Activated CD8-positive, alpha-beta T cell treated with anti-CD3 and anti-CD28 coated beads for 36 hours (primary cell): ENCODE data around the gene TTC38. TPM values are rescaled to one million over a fixed set of nuclear protein-coding genes. Genes with fewer than 3 reads are reported as not detected.

Experiments used
- ATAC-seq: fragments of 200-7000 bp; cut with Tn5 transposase; one replicate; pipeline ENCODE4 v1.10.0; 2021; ENCODE audit warnings: mild to moderate bottlenecking, moderate library complexity
- CTCF ChIA-PET: fragments of 350-600 bp; sonication (Branson Sonifier 250); formaldehyde crosslinking; loops from one replicate; lab custom pipeline; 2021; ENCODE audit warnings: antibody characterized with exemption; lab: Charles Lee
- POLR2A ChIA-PET: fragments of 350-600 bp; sonication (Branson Sonifier 250); formaldehyde crosslinking; loops from one replicate; lab custom pipeline; 2021; ENCODE audit warnings: antibody characterized with exemption; lab: Charles Lee
- DNase-seq: peaks from one replicate; pipeline ENCODE4 v3.0.0-alpha.2; 2020
- H3K27ac Mint-ChIP-seq: one replicate; pipeline ENCODE4 v1.8.0; 2021; ENCODE audit warnings: mild to moderate bottlenecking, mixed read lengths
- H3K27me3 Mint-ChIP-seq: one replicate; pipeline ENCODE4 v1.8.0; 2021; ENCODE audit warnings: mixed read lengths
- H3K36me3 Mint-ChIP-seq: one replicate; pipeline ENCODE4 v1.8.0; 2021; ENCODE audit warnings: low read depth, mixed read lengths
- H3K4me1 Mint-ChIP-seq: one replicate; pipeline ENCODE4 v1.8.0; 2021; ENCODE audit warnings: low read depth, mixed read lengths
- H3K4me3 Mint-ChIP-seq: one replicate; pipeline ENCODE4 v1.8.0; 2021; ENCODE audit warnings: mild to moderate bottlenecking, moderate library complexity, mixed read lengths
- H3K9me3 Mint-ChIP-seq: one replicate; pipeline ENCODE4 v1.8.0; 2021; ENCODE audit warnings: mixed read lengths
- CTCF ChIP-seq: fragments of 200-600 bp; IDR thresholded peaks from one replicate; pipeline ENCODE4 v1.8.0; 2022; ENCODE audit warnings: antibody characterized with exemption, mild to moderate bottlenecking
- intact Hi-C: fragments of 100-400 bp; cut with micrococcal nuclease; formaldehyde crosslinking; loops from one replicate; pipeline ENCODE4 v1.10.0; 2022
- total RNA-seq, 2 experiments: library from RNA; stranded (reverse); gene quantifications; one replicate each; pipeline ENCODE4 v1.2.3, GENCODE V29; 2021

The TTC38 gene
- total RNA-seq, 2 experiments from 2014 or later, result 9.0 to 11.9 TPM

- CTCF ChIA-PET, result no interaction called here
- POLR2A ChIA-PET, result interaction anchor here (0.8 kb wide), 1 partner anchor 19 kb away, joined by 3 read pairs; no protein-coding TSS in a partner anchor
Measured at GRCh38 chr22:46244771-46245170, 23.0 kb upstream of the TTC38 start.

GRCh38 chr22:46245511-46245910 lies 22.3 kb upstream of the TTC38 start:
- H3K36me3 Mint-ChIP-seq, result peaks cover 3% of the 10 kb centered on the region
- CTCF ChIA-PET, result interaction anchor here (1.5 kb wide), 1 partner anchor 239 kb away, joined by 3 read pairs; no protein-coding TSS in a partner anchor
- H3K27ac Mint-ChIP-seq, result no peak overlapping the region
- no peak for DNase-seq
- TF ChIP-seq CTCF, result no peak
- intact Hi-C loops, result no loop called here
- ATAC-seq, result no peak
- H3K27me3 Mint-ChIP-seq, result no peaks in the 10 kb centered on the region
- POLR2A ChIA-PET, result no interaction called here
- H3K4me1 Mint-ChIP-seq, result peaks cover 9% of the 10 kb centered on the region
- H3K9me3 Mint-ChIP-seq, result no peaks in the 10 kb centered on the region
- H3K4me3 Mint-ChIP-seq, result no peak overlapping the region

More at GRCh38 chr22:46244771-46245170, 23.0 kb upstream of the TTC38 start:
- H3K4me1 Mint-ChIP-seq, result peaks cover 17% of the 10 kb centered on the region
- no peaks in the 10 kb centered on the region for H3K9me3 Mint-ChIP-seq
- H3K27me3 Mint-ChIP-seq, result no peaks in the 10 kb centered on the region
- no peak overlapping the region for H3K4me3 Mint-ChIP-seq
- H3K36me3 Mint-ChIP-seq, result peaks cover 3% of the 10 kb centered on the region
- ATAC-seq, result no peak
- TF ChIP-seq CTCF, result no peak
- DNase-seq, result no peak
- H3K27ac Mint-ChIP-seq, result no peak overlapping the region
- intact Hi-C loops, result no loop called here

GRCh38 chr22:46246178-46246577 lies 21.6 kb upstream of the TTC38 start:
- POLR2A ChIA-PET, result no interaction called here
- no peak overlapping the region for H3K4me3 Mint-ChIP-seq
- H3K4me1 Mint-ChIP-seq, result peaks cover 8% of the 10 kb centered on the region
- no peak overlapping the region for H3K27ac Mint-ChIP-seq
- H3K9me3 Mint-ChIP-seq, result no peaks in the 10 kb centered on the region
- TF ChIP-seq CTCF, result no peak
- no peaks in the 10 kb centered on the region for H3K27me3 Mint-ChIP-seq
- ATAC-seq (no peak), DNase-seq (no peak)
- intact Hi-C loops, result no loop called here
- peaks cover 3% of the 10 kb centered on the region for H3K36me3 Mint-ChIP-seq
- CTCF ChIA-PET, result interaction anchor here (1.0 to 1.5 kb wide), 2 partner anchors 24 to 240 kb away, joined by 3 read pairs; no protein-coding TSS in a partner anchor

GRCh38 chr22:46247443-46247975 lies 20.3 kb upstream of the TTC38 start:
- H3K4me1 Mint-ChIP-seq, result peaks cover 17% of the 10 kb centered on the region
- H3K27ac Mint-ChIP-seq, result no peak overlapping the region
- POLR2A ChIA-PET, result no interaction called here
- intact Hi-C loops, result no loop called here
- H3K36me3 Mint-ChIP-seq, result peaks cover 3% of the 10 kb centered on the region
- TF ChIP-seq CTCF, result no peak
- H3K9me3 Mint-ChIP-seq, result no peaks in the 10 kb centered on the region
- ATAC-seq (no peak), DNase-seq (no peak)
- no peak overlapping the region for H3K4me3 Mint-ChIP-seq
- no peaks in the 10 kb centered on the region for H3K27me3 Mint-ChIP-seq
- CTCF ChIA-PET, result interaction anchor here (0.7 to 1.3 kb wide), 2 partner anchors 20 to 241 kb away, joined by 3 read pairs; no protein-coding TSS in a partner anchor

GRCh38 chr22:46250035-46250782 lies 17.6 kb upstream of the TTC38 start, which contains the start of gene CDPF1:
Gene CDPF1 (minus strand): TSS chr22:46250293. CDS start chr22:46248284, 2,009 bp downstream.
- ChIA-PET CTCF (interaction anchor here (1.1 to 3.4 kb wide), 2 partner anchors 46 to 128 kb away, joined by 4 to 9 read pairs; partner anchors contain the start of gene GTSE1), POLR2A (interaction anchor here (0.7 to 2.0 kb wide), 8 partner anchors 12 to 101 kb away, joined by 3 to 7 read pairs (median 4); partner anchors contain the start of genes PPARA and TTC38)
- Mint-ChIP-seq H3K4me3 (peak within 1 kb of the TSS; percentile 81), H3K9me3 (no peaks in the 10 kb centered on the region), H3K27me3 (no peaks in the 10 kb centered on the region), H3K36me3 (peaks cover 4% of the 10 kb centered on the region), H3K27ac (peak within 1 kb of the TSS; percentile 90), H3K4me1 (peaks cover 25% of the 10 kb centered on the region)
- TF ChIP-seq CTCF, result no peak
- DNase-seq (peak; percentile 89), ATAC-seq (peak; percentile 91)
- intact Hi-C loops, result no loop called here
